ENCODE measurements around the gene ABCC11.

Gene ABCC11

DNA sequence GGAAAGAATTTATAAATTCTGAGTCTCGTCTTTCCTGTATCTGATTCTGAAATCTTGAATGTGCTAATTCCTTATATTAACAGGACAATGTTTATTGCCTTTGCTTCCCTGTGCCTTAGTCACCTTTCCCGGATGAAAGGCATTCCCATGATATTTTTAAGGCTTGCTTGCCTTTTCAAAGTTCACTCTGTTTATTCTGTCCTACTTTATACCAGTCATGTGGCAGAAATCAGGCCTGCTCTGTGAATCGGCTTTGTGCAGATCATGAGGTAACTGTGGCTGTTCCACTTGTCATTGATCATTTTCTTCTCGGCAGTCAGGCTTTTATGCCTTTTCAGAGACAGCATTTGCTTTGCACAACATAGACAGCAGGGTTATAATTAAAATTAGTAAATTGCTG is 28.8 kb upstream of the ABCC11 start:
- Histone ChIP-seq H3K79me1 (replicated peaks; ENCODE audit: low read length, poor library complexity, severe bottlenecking) (peaks cover 25% of the 10 kb centered on the region), H3K9ac (ENCODE audit: low read length) (no peak overlapping the region), H2BK15ac (ENCODE audit: low read depth, poor library complexity, severe bottlenecking) (no peak overlapping the region), H2AK5ac (ENCODE audit: low read length, severe bottlenecking) (no peak overlapping the region), H3K4me3 (ENCODE audit: insufficient read depth in 1 of 2, low read depth in 1 of 2, low read length in 2 of 2) (no peak overlapping the region), H4K8ac (ENCODE audit: low read length) (no peak overlapping the region), H2BK5ac (ENCODE audit: low read depth, low read length, poor library complexity, severe bottlenecking) (no peak overlapping the region), H3K27me3 (ENCODE audit: control insufficient read depth in 1 of 2, insufficient read depth in 1 of 2, low read length in 2 of 2) (no peaks in the 10 kb centered on the region), H2BK12ac (ENCODE audit: low read length in 2 of 2) (no peak overlapping the region), H3K4me2 (ENCODE audit: low read length, poor library complexity, severe bottlenecking) (no peak overlapping the region), H3K36me3 (ENCODE audit: control insufficient read depth in 1 of 2, insufficient read depth in 2 of 2, low read depth in 1 of 2, low read length in 2 of 2) (peaks cover 0 to 71% of the 10 kb centered on the region in 2 experiments), H2BK120ac (ENCODE audit: low read depth, low read length) (no peak overlapping the region), H3K4me1 (ENCODE audit: control insufficient read depth, insufficient read depth, low read depth, low read length) (no peaks in the 10 kb centered on the region), H3K18ac (ENCODE audit: low read depth in 1 of 2, low read length in 2 of 2) (no peak overlapping the region), H3K27ac (ENCODE audit: low read length, poor library complexity, severe bottlenecking) (no peak overlapping the region), H3K4ac (ENCODE audit: low read depth in 1 of 2, low read length in 2 of 2) (no peak overlapping the region), H3K23ac (ENCODE audit: low read length in 2 of 2) (no peak overlapping the region), H4K91ac (ENCODE audit: low read length) (no peak overlapping the region), H3K14ac (ENCODE audit: low read length in 2 of 2) (no peak overlapping the region), H2AFZ (ENCODE audit: low read depth, low read length) (no peak overlapping the region), H3K9me3 (ENCODE audit: control insufficient read depth, low read length) (no peaks in the 10 kb centered on the region)
- peak; percentile 26 for DNase-seq
- 79% methylated on average over 4 of the region's 4 CpGs for WGBS

DNA sequence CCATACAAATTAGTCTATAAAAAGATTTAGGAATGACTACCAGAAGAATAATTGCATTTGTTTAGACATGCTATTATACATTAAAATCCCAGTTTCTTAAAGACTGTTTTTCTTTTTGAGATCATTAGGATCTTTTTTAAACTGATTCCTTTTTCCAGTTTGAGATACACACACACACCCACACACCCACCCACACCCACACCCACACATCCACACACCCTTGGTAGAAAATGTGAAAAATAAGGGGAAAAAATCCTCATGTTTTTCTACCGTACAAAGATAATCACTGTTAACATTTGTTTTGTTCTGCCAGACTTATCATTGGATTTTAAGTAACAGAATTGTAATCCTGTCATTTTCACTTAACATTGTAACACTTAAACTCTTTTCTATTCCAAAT is 27.1 kb upstream of the ABCC11 start:
- no peak overlapping the region for H2AK5ac ChIP-seq (ENCODE audit: low read length, severe bottlenecking)
- no peak overlapping the region for H3K23ac ChIP-seq (ENCODE audit: low read length in 2 of 2)
- no peaks in the 10 kb centered on the region for H3K4me1 ChIP-seq (ENCODE audit: control insufficient read depth, insufficient read depth, low read depth, low read length)
- H3K4me3 ChIP-seq (ENCODE audit: insufficient read depth in 1 of 2, low read depth in 1 of 2, low read length in 2 of 2) = no peak overlapping the region
- H2BK15ac ChIP-seq (ENCODE audit: low read depth, poor library complexity, severe bottlenecking) = no peak overlapping the region
- H3K27ac ChIP-seq (ENCODE audit: low read length, poor library complexity, severe bottlenecking) = no peak overlapping the region
- no peak overlapping the region for H3K4me2 ChIP-seq (ENCODE audit: low read length, poor library complexity, severe bottlenecking)
- H3K79me1 ChIP-seq (replicated peaks; ENCODE audit: low read length, poor library complexity, severe bottlenecking) = peaks cover 27% of the 10 kb centered on the region
- no peak overlapping the region for H3K14ac ChIP-seq (ENCODE audit: low read length in 2 of 2)
- WGBS = no CpG with 5 or more reads among the region's 1 CpG
- H3K9ac ChIP-seq (ENCODE audit: low read length) = no peak overlapping the region
- no peak overlapping the region for H2BK12ac ChIP-seq (ENCODE audit: low read length in 2 of 2)
- H3K4ac ChIP-seq (ENCODE audit: low read depth in 1 of 2, low read length in 2 of 2) = no peak overlapping the region
- H2BK5ac ChIP-seq (ENCODE audit: low read depth, low read length, poor library complexity, severe bottlenecking) = no peak overlapping the region
- H3K18ac ChIP-seq (ENCODE audit: low read depth in 1 of 2, low read length in 2 of 2) = no peak overlapping the region
- no peak overlapping the region for H4K91ac ChIP-seq (ENCODE audit: low read length)
- no peaks in the 10 kb centered on the region for H3K9me3 ChIP-seq (ENCODE audit: control insufficient read depth, low read length)
- H3K27me3 ChIP-seq (ENCODE audit: control insufficient read depth in 1 of 2, insufficient read depth in 1 of 2, low read length in 2 of 2) = no peaks in the 10 kb centered on the region
- H2BK120ac ChIP-seq (ENCODE audit: low read depth, low read length) = no peak overlapping the region
- DNase-seq = no peak
- H2AFZ ChIP-seq (ENCODE audit: low read depth, low read length) = no peak overlapping the region
- peaks cover 2 to 72% of the 10 kb centered on the region in 2 experiments for H3K36me3 ChIP-seq (ENCODE audit: control insufficient read depth in 1 of 2, insufficient read depth in 2 of 2, low read depth in 1 of 2, low read length in 2 of 2)
- H4K8ac ChIP-seq (ENCODE audit: low read length) = no peak overlapping the region

DNA sequence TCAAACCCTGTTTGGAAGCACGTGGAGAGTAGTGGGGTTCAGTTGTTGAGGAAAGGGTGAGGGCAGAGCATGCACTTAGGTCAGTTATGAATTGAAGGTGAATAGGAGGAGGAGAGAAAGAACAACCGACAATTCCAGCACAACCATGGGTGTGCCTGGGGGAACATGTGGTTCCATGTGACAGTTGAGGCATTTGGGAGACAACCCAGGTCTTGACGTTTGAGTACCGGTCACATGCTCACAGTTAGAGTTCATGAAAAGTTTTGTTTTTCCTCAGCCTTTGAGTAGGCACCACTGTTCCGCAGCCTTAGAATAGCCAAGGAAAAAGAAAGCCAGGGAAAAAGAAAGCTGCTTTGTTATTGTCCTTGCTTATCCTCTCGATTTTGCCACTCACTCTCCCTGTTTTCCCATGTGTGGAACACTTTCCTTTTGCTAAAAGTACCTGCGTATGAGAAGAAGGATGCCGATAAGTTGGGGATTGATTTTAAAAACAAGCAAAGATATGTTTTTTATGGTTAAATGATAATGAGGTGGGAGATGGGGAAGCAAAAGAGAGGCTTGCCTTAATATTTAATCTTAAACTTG is 25.6 kb upstream of the ABCC11 start:
- H3K4me3 ChIP-seq (ENCODE audit: insufficient read depth in 1 of 2, low read depth in 1 of 2, low read length in 2 of 2) = no peak overlapping the region
- H3K23ac ChIP-seq (ENCODE audit: low read length in 2 of 2) = no peak overlapping the region
- H3K9ac ChIP-seq (ENCODE audit: low read length) = no peak overlapping the region
- peaks cover 21% of the 10 kb centered on the region for H3K79me1 ChIP-seq (replicated peaks; ENCODE audit: low read length, poor library complexity, severe bottlenecking)
- no peak overlapping the region for H2AK5ac ChIP-seq (ENCODE audit: low read length, severe bottlenecking)
- no peak overlapping the region for H2AFZ ChIP-seq (ENCODE audit: low read depth, low read length)
- DNase-seq = no peak
- H3K4me2 ChIP-seq (ENCODE audit: low read length, poor library complexity, severe bottlenecking) = no peak overlapping the region
- no peak overlapping the region for H2BK5ac ChIP-seq (ENCODE audit: low read depth, low read length, poor library complexity, severe bottlenecking)
- H3K4me1 ChIP-seq (ENCODE audit: control insufficient read depth, insufficient read depth, low read depth, low read length) = no peaks in the 10 kb centered on the region
- no peak overlapping the region for H3K4ac ChIP-seq (ENCODE audit: low read depth in 1 of 2, low read length in 2 of 2)
- H4K8ac ChIP-seq (ENCODE audit: low read length) = no peak overlapping the region
- H4K91ac ChIP-seq (ENCODE audit: low read length) = no peak overlapping the region
- H3K27ac ChIP-seq (ENCODE audit: low read length, poor library complexity, severe bottlenecking) = no peak overlapping the region
- H2BK15ac ChIP-seq (ENCODE audit: low read depth, poor library complexity, severe bottlenecking) = no peak overlapping the region
- no peaks in the 10 kb centered on the region for H3K27me3 ChIP-seq (ENCODE audit: control insufficient read depth in 1 of 2, insufficient read depth in 1 of 2, low read length in 2 of 2)
- no peak overlapping the region for H3K18ac ChIP-seq (ENCODE audit: low read depth in 1 of 2, low read length in 2 of 2)
- peaks cover 2 to 66% of the 10 kb centered on the region in 2 experiments for H3K36me3 ChIP-seq (ENCODE audit: control insufficient read depth in 1 of 2, insufficient read depth in 2 of 2, low read depth in 1 of 2, low read length in 2 of 2)
- no peak overlapping the region for H3K14ac ChIP-seq (ENCODE audit: low read length in 2 of 2)
- WGBS = 96% methylated on average over 7 of the region's 8 CpGs
- H2BK120ac ChIP-seq (ENCODE audit: low read depth, low read length) = no peak overlapping the region
- H3K9me3 ChIP-seq (ENCODE audit: control insufficient read depth, low read length) = no peaks in the 10 kb centered on the region
- no peak overlapping the region for H2BK12ac ChIP-seq (ENCODE audit: low read length in 2 of 2)

GRCh38 chr16:48271728-48272127 is 24.4 kb upstream of the ABCC11 start:
- no peaks in the 10 kb centered on the region for H3K27me3 ChIP-seq (ENCODE audit: control insufficient read depth in 1 of 2, insufficient read depth in 1 of 2, low read length in 2 of 2)
- H3K4ac ChIP-seq (ENCODE audit: low read depth in 1 of 2, low read length in 2 of 2) = no peak overlapping the region
- H2AK5ac ChIP-seq (ENCODE audit: low read length, severe bottlenecking) = no peak overlapping the region
- no peak for DNase-seq
- H2BK12ac ChIP-seq (ENCODE audit: low read length in 2 of 2) = no peak overlapping the region
- no peak overlapping the region for H3K9ac ChIP-seq (ENCODE audit: low read length)
- H2BK5ac ChIP-seq (ENCODE audit: low read depth, low read length, poor library complexity, severe bottlenecking) = no peak overlapping the region
- peaks cover 19% of the 10 kb centered on the region for H3K79me1 ChIP-seq (replicated peaks; ENCODE audit: low read length, poor library complexity, severe bottlenecking)
- H3K9me3 ChIP-seq (ENCODE audit: control insufficient read depth, low read length) = no peaks in the 10 kb centered on the region
- H3K4me1 ChIP-seq (ENCODE audit: control insufficient read depth, insufficient read depth, low read depth, low read length) = no peaks in the 10 kb centered on the region
- no peak overlapping the region for H3K23ac ChIP-seq (ENCODE audit: low read length in 2 of 2)
- no peak overlapping the region for H3K4me3 ChIP-seq (ENCODE audit: insufficient read depth in 1 of 2, low read depth in 1 of 2, low read length in 2 of 2)
- H3K4me2 ChIP-seq (ENCODE audit: low read length, poor library complexity, severe bottlenecking) = no peak overlapping the region
- H2AFZ ChIP-seq (ENCODE audit: low read depth, low read length) = no peak overlapping the region
- peaks cover 2 to 61% of the 10 kb centered on the region in 2 experiments for H3K36me3 ChIP-seq (ENCODE audit: control insufficient read depth in 1 of 2, insufficient read depth in 2 of 2, low read depth in 1 of 2, low read length in 2 of 2)
- over 99% methylated on average over 4 of the region's 5 CpGs for WGBS
- H4K91ac ChIP-seq (ENCODE audit: low read length) = no peak overlapping the region
- no peak overlapping the region for H3K14ac ChIP-seq (ENCODE audit: low read length in 2 of 2)
- H4K8ac ChIP-seq (ENCODE audit: low read length) = no peak overlapping the region
- H2BK15ac ChIP-seq (ENCODE audit: low read depth, poor library complexity, severe bottlenecking) = no peak overlapping the region
- no peak overlapping the region for H3K18ac ChIP-seq (ENCODE audit: low read depth in 1 of 2, low read length in 2 of 2)
- no peak overlapping the region for H3K27ac ChIP-seq (ENCODE audit: low read length, poor library complexity, severe bottlenecking)
- H2BK120ac ChIP-seq (ENCODE audit: low read depth, low read length) = no peak overlapping the region
